ENCODE results near the gene ZMIZ1.

Gene ZMIZ1

GRCh38 chr10:79357180-79357579 lies 288.4 kb downstream of the ZMIZ1 start:
- no peak for DNase-seq (ENCODE audit: low read depth, low spot score)
- no peak overlapping the region for H3K4me3 ChIP-seq (ENCODE audit: low read length)

GRCh38 chr10:79358811-79359210 lies 290.0 kb downstream of the ZMIZ1 start:
- no peak for DNase-seq (ENCODE audit: low read depth, low spot score)
- H3K4me3 ChIP-seq (ENCODE audit: low read length): no peak overlapping the region

- DNase-seq (ENCODE audit: low read depth, low spot score): no peak
- no peak overlapping the region for H3K4me3 ChIP-seq (ENCODE audit: low read length)
Measured at GRCh38 chr10:79359816-79360498, 291.2 kb downstream of the ZMIZ1 start.

GRCh38 chr10:79360499-79361342 lies 292.0 kb downstream of the ZMIZ1 start:
- no peak for DNase-seq (ENCODE audit: low read depth, low spot score)
- H3K4me3 ChIP-seq (ENCODE audit: low read length): no peak overlapping the region

GRCh38 chr10:79361726-79362397 lies 293.1 kb downstream of the ZMIZ1 start:
- no peak overlapping the region for H3K4me3 ChIP-seq (ENCODE audit: low read length)
- no peak for DNase-seq (ENCODE audit: low read depth, low spot score)

Measured in Jurkat, Clone E6-1 (cell line).